ENCODE results near the gene FLRT2.

- TF ChIP-seq TAF1 (IDR thresholded peaks at IDR 0.05; ENCODE audit: low read depth, low read length) (no peak), POLR2AphosphoS5 (IDR thresholded peaks at IDR 0.05; ENCODE audit: low read depth, low read length) (no peak), POLR2A (IDR thresholded peaks at IDR 0.05; ENCODE audit: low read depth, low read length) (no peak), POU2F2 (IDR thresholded peaks at IDR 0.05; ENCODE audit: low read depth, low read length) (no peak), SPI1 (IDR thresholded peaks at IDR 0.05; ENCODE audit: low read depth, low read length) (no peak), PAX5 (IDR thresholded peaks at IDR 0.05; ENCODE audit: insufficient read depth, low read length, severe bottlenecking) (no peak)
Observed at GRCh38 chr14:85616386-85616885, 86.5 kb downstream of the FLRT2 start.

All from GM12891 (cell line).